HepG2 (cell line): ENCODE results near the gene SOX9. TPM values are rescaled to one million over a fixed set of nuclear protein-coding genes. Genes with fewer than 3 reads are reported as not detected.

Source experiments
- ATAC-seq: fragments of 200-7000 bp; cut with Tn5 transposase; 3 replicates; pipeline ENCODE4 v1.9.1; 2020; ENCODE audit warnings: mild to moderate bottlenecking, moderate library complexity
- BruUV-seq: library from RNA; stranded (reverse); fragments of 400-500 nt; replicated peaks from 2 replicates; lab custom pipeline; 2021; lab: Mats Ljungman, UMichigan
- CTCF ChIA-PET: fragments of 300-600 bp; formaldehyde crosslinking; extraction: SDS; loops from one replicate; lab custom pipeline; 2021; ENCODE audit warnings: low total read pairs, inconsistent platforms, low intra/inter-chr PET ratio; lab: Yijun Ruan, JAX
- POLR2A ChIA-PET: fragments of 350-600 bp; sonication (Branson Sonifier 250); formaldehyde crosslinking; loops from one replicate; lab custom pipeline; 2020; ENCODE audit warnings: antibody characterized with exemption, inconsistent platforms; lab: Yijun Ruan, JAX
- DNase-seq: peaks from one replicate; pipeline ENCODE4 v3.0.0-alpha.2; 2015; ENCODE audit warnings: low spot score
- FAIRE-seq: peaks from 3 replicates; lab custom pipeline; 2011; peaks lifted over from hg19 to GRCh38; lab: Jason Lieb, UNC
- H2AFZ ChIP-seq: one replicate; pipeline ENCODE4 v1.6.1; 2011; ENCODE audit warnings: low read length, inconsistent platforms
- H3K27ac ChIP-seq: fragments of 300-600 bp; 3 replicates; pipeline ENCODE4 v1.8.0; 2011; ENCODE audit warnings: mixed run types, mild to moderate bottlenecking, mixed read lengths, low read length, inconsistent platforms; ENCODE audit not compliant: insufficient read depth; ENCODE audit errors: extremely low read length
- H3K27me3 ChIP-seq, 2 experiments: fragments of 200-600 bp in 1 of 2; 2 replicates in 1 of 2; 3 replicates in 1 of 2; pipeline versions ENCODE4 v1.6.0 to v1.8.0; 2011; ENCODE audit warnings: low read length in 2 of 2, mild to moderate bottlenecking in 2 of 2, moderate library complexity in 2 of 2, inconsistent platforms in 1 of 2; ENCODE audit not compliant: insufficient read depth in 2 of 2, control insufficient read depth in 1 of 2
- H3K36me3 ChIP-seq, 2 experiments: fragments of 200-600 bp in 1 of 2; replicated peaks in 1 of 2; 2 replicates in 1 of 2; 3 replicates in 1 of 2; pipeline versions ENCODE4 v1.5.1 to v1.8.0; 2011; ENCODE audit warnings: low read length in 2 of 2, inconsistent platforms in 1 of 2; ENCODE audit not compliant: insufficient read depth in 2 of 2, control insufficient read depth in 1 of 2
- H3K4me1 ChIP-seq: 2 replicates; pipeline ENCODE4 v1.5.1; 2012; ENCODE audit warnings: low read length, inconsistent platforms; ENCODE audit not compliant: insufficient read depth
- H3K4me2 ChIP-seq: 2 replicates; pipeline ENCODE4 v1.6.0; 2011; ENCODE audit warnings: low read depth, low read length, inconsistent platforms
- H3K4me3 ChIP-seq, 3 experiments: fragments of 200-600 bp in 1 of 3; sonication (generic), shearing (Covaris generic) in 1 of 3; replicated peaks in 1 of 3; 2 replicates each; pipeline ENCODE4 v1.5.1; 2011 to 2016; ENCODE audit warnings: low read length in 3 of 3, inconsistent platforms in 2 of 3, low read depth in 2 of 3, mild to moderate bottlenecking in 2 of 3, control low read depth in 1 of 3, mixed read lengths in 1 of 3; ENCODE audit not compliant: insufficient read depth in 1 of 3
- H3K79me2 ChIP-seq: one replicate; pipeline ENCODE4 v1.6.1; 2011; ENCODE audit warnings: low read length, inconsistent platforms; ENCODE audit not compliant: insufficient read depth
- H3K9ac ChIP-seq: 2 replicates; pipeline ENCODE4 v1.6.0; 2011; ENCODE audit warnings: mild to moderate bottlenecking, low read depth, low read length, inconsistent platforms; ENCODE audit not compliant: insufficient read depth
- H3K9me3 ChIP-seq: 2 replicates; pipeline ENCODE4 v1.5.1; 2012; ENCODE audit warnings: mild to moderate bottlenecking, low read length
- H4K20me1 ChIP-seq: 2 replicates; pipeline ENCODE4 v1.6.0; 2011; ENCODE audit warnings: inconsistent platforms, mild to moderate bottlenecking, low read length, moderate library complexity; ENCODE audit not compliant: insufficient read depth
- ARID2 ChIP-seq: sonication (generic); formaldehyde crosslinking; IDR thresholded peaks from 2 replicates; pipeline ENCODE4 v1.8.1; 2022; ENCODE audit warnings: mild to moderate bottlenecking, missing genetic modification reagents, borderline replicate concordance
- DBP ChIP-seq: sonication (generic); formaldehyde crosslinking; IDR thresholded peaks from 2 replicates; pipeline ENCODE4 v1.4.0; 2020; ENCODE audit warnings: missing genetic modification reagents; ENCODE audit errors: not compliant biosample characterization
- ETV5 ChIP-seq: IDR thresholded peaks from 2 replicates; pipeline ENCODE4 v1.6.1; 2018; ENCODE audit warnings: missing biosample characterization, missing genetic modification reagents, inconsistent platforms, borderline replicate concordance
- FOXK1 ChIP-seq: sonication (generic); formaldehyde crosslinking; IDR thresholded peaks from 2 replicates; pipeline ENCODE4 v1.4.0; 2020; ENCODE audit warnings: low read depth, missing genetic modification reagents, borderline replicate concordance
- GATAD2A ChIP-seq: IDR thresholded peaks from 2 replicates; pipeline ENCODE4 v1.6.1; 2016
- HHEX ChIP-seq: IDR thresholded peaks from 2 replicates; pipeline ENCODE4 v1.6.1; 2016; ENCODE audit warnings: control low read depth
- HNF4A ChIP-seq: sonication (generic); formaldehyde crosslinking; IDR thresholded peaks from 2 replicates; pipeline ENCODE4 v1.4.0; 2020; ENCODE audit warnings: missing genetic modification reagents
- KDM4B ChIP-seq: sonication (generic); formaldehyde crosslinking; IDR thresholded peaks from 2 replicates; pipeline ENCODE4 v1.4.0; 2020; ENCODE audit warnings: missing genetic modification reagents
- LRRFIP1 ChIP-seq: sonication (generic); formaldehyde crosslinking; conservative IDR thresholded peaks from 2 replicates; pipeline ENCODE4 v1.4.0; 2020; ENCODE audit warnings: missing genetic modification reagents
- MAZ ChIP-seq, 2 experiments: sonication (generic) in 1 of 2; formaldehyde crosslinking in 1 of 2; IDR thresholded peaks; 2 replicates each; pipeline versions ENCODE4 v1.5.0 to v1.6.1; 2012 to 2020; ENCODE audit warnings: low read depth in 2 of 2, mild to moderate bottlenecking in 2 of 2, borderline replicate concordance in 1 of 2, improper control_type of control experiment in 1 of 2, low read length in 1 of 2, missing genetic modification reagents in 1 of 2, moderate library complexity in 1 of 2
- RNF2 ChIP-seq: fragments of 450-650 bp; conservative IDR thresholded peaks from 2 replicates; pipeline ENCODE4 v1.6.1; 2016; ENCODE audit warnings: low read depth
- SOX13 ChIP-seq, 3 experiments: fragments of 450-650 bp in 1 of 3; sonication (generic) in 1 of 3; formaldehyde crosslinking in 1 of 3; IDR thresholded peaks in 2 of 3; conservative IDR thresholded peaks in 1 of 3; 2 replicates each; pipeline versions ENCODE4 v1.5.0 to v1.6.1; 2016 to 2020; ENCODE audit warnings: antibody characterized with exemption in 1 of 3, mild to moderate bottlenecking in 1 of 3, missing compliant biosample characterization in 1 of 3, missing genetic modification reagents in 1 of 3, moderate library complexity in 1 of 3
- SOX6 ChIP-seq, 2 experiments: fragments of 450-650 bp in 1 of 2; sonication (generic) in 1 of 2; formaldehyde crosslinking in 1 of 2; IDR thresholded peaks; 2 replicates each; pipeline versions ENCODE4 v1.4.0 to v1.6.1; 2017 to 2020; ENCODE audit warnings: antibody characterized with exemption in 1 of 2, mild to moderate bottlenecking in 1 of 2, missing genetic modification reagents in 1 of 2
- ZBTB33 ChIP-seq: sonication (generic); formaldehyde crosslinking; IDR thresholded peaks from 2 replicates; pipeline ENCODE4 v1.4.0; 2020; ENCODE audit warnings: missing genetic modification reagents
- ZNF230 ChIP-seq: sonication (generic); formaldehyde crosslinking; IDR thresholded peaks from 2 replicates; pipeline ENCODE4 v1.4.0; 2020; ENCODE audit warnings: mild to moderate bottlenecking, missing genetic modification reagents
- ZNF549 ChIP-seq: sonication (generic); formaldehyde crosslinking; IDR thresholded peaks from 2 replicates; pipeline ENCODE4 v1.5.0; 2020; ENCODE audit warnings: missing genetic modification reagents
- ZSCAN30 ChIP-seq: sonication (generic); formaldehyde crosslinking; IDR thresholded peaks from 2 replicates; pipeline ENCODE4 v1.5.0; 2020; ENCODE audit warnings: mild to moderate bottlenecking, missing genetic modification reagents
- WGBS: methylation state at CpG from one replicate; pipeline ENCODE4 v1.1.6; 2017; ENCODE audit warnings: low lambda C conversion rate; 5-methylcytosine and 5-hydroxymethylcytosine counted together
- in situ Hi-C: cut with HindIII; loops from 2 replicates; pipeline ENCODE4 v1.10.0; 2017; ENCODE audit warnings: low pct_unique_long_range_greater_than_20kb; ENCODE audit not compliant: extremely low pct_ligation_motif_present
- intact Hi-C: fragments of 100-400 bp; cut with micrococcal nuclease; formaldehyde crosslinking; loops from one replicate; pipeline ENCODE4 v1.10.0; 2022; ENCODE audit not compliant: unreplicated experiment
- polyA plus RNA-seq, 8 experiments: library from polyadenylated mRNA; depleted of rRNA in 3 of 8; stranded (reverse) in 7 of 8; unstranded in 1 of 8; fragments of >200 nt; fragmentation: Illumina TruSeq in 4 of 8; extraction: Trizol in 4 of 8; gene quantifications; 2 replicates each; pipeline versions ENCODE4 v1.2.1 to v1.2.3, GENCODE V29; 2011 to 2016; ENCODE audit warnings: low read depth in 4 of 8, missing spikeins in 1 of 8, mixed read lengths in 1 of 8; ENCODE audit not compliant: insufficient read depth in 1 of 8
- total RNA-seq, 5 experiments: library from RNA; depleted of rRNA; stranded (reverse); fragments of >200 nt; fragmentation: Illumina TruSeq; extraction: Trizol; gene quantifications; 2 replicates each; pipeline ENCODE4 v1.2.3, GENCODE V29; 2016; ENCODE audit warnings: low read depth in 1 of 5

The SOX9 gene
- total and polyA plus RNA-seq, 2 of the 13 experiments (the other 11 are each of a cell fraction or from before 2014, with no cell fraction given), result 16.1 to 27.6 TPM

- TF ChIP-seq GATAD2A (CRISPR knock-in tag), result no peak
- no peak for TF ChIP-seq ZBTB33
- no peak for TF ChIP-seq LRRFIP1 (CRISPR knock-in tag)
- no peak for TF ChIP-seq RNF2
- TF ChIP-seq ZSCAN30, result no peak
- TF ChIP-seq DBP, result no peak
- TF ChIP-seq ZNF230 (CRISPR knock-in tag), result no peak
- TF ChIP-seq FOXK1, result no peak
Measured at GRCh38 chr17:72099919-72100318, 20.9 kb upstream of the SOX9 start (continued).

- no peaks in the 10 kb centered on the region for H3K27me3 ChIP-seq
- in situ Hi-C loops (no loop called here), intact Hi-C loops (no loop called here)
- WGBS, result 5% methylated on average over 5 of the region's 5 CpGs
- H3K27ac ChIP-seq, result no peak overlapping the region
- no peak overlapping the region for H3K4me2 ChIP-seq
- peak; percentile 60 for FAIRE-seq
- POLR2A ChIA-PET, result no interaction called here
- H3K9me3 ChIP-seq, result no peaks in the 10 kb centered on the region
- no peak overlapping the region for H3K9ac ChIP-seq
- TF ChIP-seq ARID2 (CRISPR knock-in tag) (no peak), SOX6 (IDR thresholded peaks at IDR 0.05) (no peak), SOX6 (CRISPR knock-in tag; IDR thresholded peaks at IDR 0.05) (peak; percentile 68; the same call in 1 of the 2 replicates), HHEX (CRISPR knock-in tag) (no peak), KDM4B (CRISPR knock-in tag) (no peak), ETV5 (CRISPR knock-in tag) (no peak), HNF4A (CRISPR knock-in tag) (peak; percentile 22; the same call in 1 of the 2 replicates), SOX13 (IDR thresholded peaks at IDR 0.05) (no peak), SOX13 (CRISPR knock-in tag; conservative IDR thresholded peaks at IDR 0.05 in 1 of 2, IDR thresholded peaks at IDR 0.05 in 1 of 2) (peak in 1 of 2 experiments; percentile 62; a peak in 2 of 4 replicates), MAZ (IDR thresholded peaks at IDR 0.05; ENCODE audit: borderline replicate concordance, low read depth, low read length) (no peak), MAZ (CRISPR knock-in tag; IDR thresholded peaks at IDR 0.05; ENCODE audit: low read depth) (no peak), ZNF549 (no peak)
- TF ChIP-seq, all 625 proteins: peak for 3
- H2AFZ ChIP-seq, result no peak overlapping the region
- no peak overlapping the region for H3K4me3 ChIP-seq
- CTCF ChIA-PET, result no interaction called here
- no peak for DNase-seq
- no peaks in the 10 kb centered on the region for H3K36me3 ChIP-seq
- no TSS peak for BruUV-seq
- no peaks in the 10 kb centered on the region for H4K20me1 ChIP-seq
- H3K79me2 ChIP-seq, result no peaks in the 10 kb centered on the region
- ATAC-seq, result peak; percentile 60
- H3K4me1 ChIP-seq, result peaks cover 10% of the 10 kb centered on the region
Measured at GRCh38 chr17:72100470-72100869, 20.4 kb upstream of the SOX9 start.
